Thyroid gland (tissue), 4 donors: ENCODE data around the gene GLS2. TPM values are rescaled to one million over a fixed set of nuclear protein-coding genes. Genes with fewer than 3 reads are reported as not detected.

Experiments used
- DNase-seq, 2 donors: peaks; one replicate each; pipeline ENCODE4 v3.0.0-alpha.2; 2019
- H3K27ac ChIP-seq, 3 donors: fragments of 200-600 bp; sonication (generic); 1 replicate in 2 of 3; 2 replicates in 1 of 3; pipeline ENCODE4 v1.5.1; 2016 to 2019; ENCODE audit warnings: mild to moderate bottlenecking in 1 of 3, moderate library complexity in 1 of 3
- H3K27me3 ChIP-seq: fragments of 200-600 bp; sonication (generic); one replicate; pipeline ENCODE4 v1.5.1; 2019
- H3K36me3 ChIP-seq, 2 donors: fragments of 200-600 bp; sonication (generic); one replicate each; pipeline ENCODE4 v1.5.1; 2016 to 2019
- H3K4me1 ChIP-seq, 2 donors: fragments of 200-600 bp; sonication (generic); one replicate each; pipeline ENCODE4 v1.5.1; 2017 to 2019
- H3K4me3 ChIP-seq, 3 donors: fragments of 200-600 bp; sonication (generic); replicated peaks in 1 of 3; 1 replicate in 2 of 3; 2 replicates in 1 of 3; pipeline ENCODE4 v1.5.1; 2016; ENCODE audit warnings: mild to moderate bottlenecking in 1 of 3
- H3K9me3 ChIP-seq: fragments of 200-600 bp; sonication (generic); one replicate; pipeline ENCODE4 v1.5.1; 2017
- POLR2A ChIP-seq, 2 donors: fragments of 450-650 bp; IDR thresholded peaks; one replicate each; pipeline ENCODE4 v1.6.1; 2017; ENCODE audit warnings: antibody characterized with exemption in 2 of 2, mild to moderate bottlenecking in 2 of 2, moderate library complexity in 1 of 2
- WGBS, 2 donors: methylation state at CpG; one replicate each; pipeline ENCODE4 v1.1.5; 2017; 5-methylcytosine and 5-hydroxymethylcytosine counted together
- intact Hi-C: fragments of 100-400 bp; cut with DNase I; formaldehyde crosslinking; loops from one replicate; pipeline ENCODE4 v1.15.1; 2023
- total RNA-seq, 4 donors: library from RNA; depleted of rRNA; stranded (reverse); fragments of >200 nt; gene quantifications; one replicate each; pipeline ENCODE4 v1.2.3, GENCODE V29; 2016
- TF ChIP-seq, protein P1 (sequence below), 6 experiments: fragments of 200-600 bp in 3 of 6; fragments of 450-650 bp in 3 of 6; sonication (generic) in 3 of 6; IDR thresholded peaks; one replicate each; pipeline ENCODE4 v1.5.1; 2016 to 2019; ENCODE audit warnings: antibody characterized with exemption in 6 of 6, mild to moderate bottlenecking in 2 of 6, inconsistent platforms in 1 of 6, moderate library complexity in 1 of 6

Gene GLS2
- 1 to 10 TPM; 1.8 to 4.2 (median 2.7) TPM for total RNA-seq

DNA sequence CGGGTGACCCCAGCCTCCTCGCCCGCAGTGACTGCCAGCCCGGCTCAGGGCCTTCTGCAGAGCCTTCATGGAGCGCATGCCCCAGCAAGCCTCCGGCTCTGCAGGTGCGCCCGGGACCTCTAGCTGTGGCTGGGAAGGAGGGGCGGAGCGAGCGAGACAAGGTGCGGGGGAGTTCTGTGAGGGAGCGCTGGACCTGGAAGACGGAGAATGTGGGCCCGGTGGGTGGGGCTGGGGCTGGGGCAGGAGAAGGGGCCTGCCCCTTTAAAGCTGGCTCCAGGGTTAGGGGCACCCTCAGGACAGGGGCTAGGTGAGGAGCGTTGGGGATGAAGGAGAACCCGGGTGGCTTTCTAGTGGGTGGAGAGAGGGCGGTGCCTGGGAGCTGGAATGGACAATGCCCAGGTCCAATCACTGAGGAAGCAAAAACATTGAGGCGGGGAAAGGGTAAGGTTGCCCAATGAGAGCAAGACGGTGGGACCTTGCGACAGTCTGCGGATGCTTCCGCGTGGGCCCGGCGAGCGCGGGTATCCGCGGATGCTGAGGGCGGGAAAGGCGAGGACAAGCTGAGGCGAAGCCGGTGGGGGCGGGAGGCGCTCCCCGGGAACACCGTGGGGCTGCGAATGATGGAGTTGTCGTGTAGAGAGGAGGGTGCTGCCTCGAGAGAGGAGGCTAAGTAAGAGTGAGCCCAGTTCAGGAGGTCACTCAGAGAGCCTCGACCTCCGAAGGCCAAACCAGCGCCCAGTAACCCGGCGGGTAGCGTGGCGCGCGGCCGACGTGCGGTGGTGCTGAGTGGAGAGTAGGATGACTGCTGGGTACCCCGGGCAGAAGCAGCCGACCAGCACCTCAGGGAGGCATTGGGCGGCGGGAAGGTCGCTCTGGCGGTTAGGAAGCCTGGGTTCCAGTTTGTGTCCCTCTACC is at the start of gene GLS2:
Gene GLS2, minus strand, starts transcription at position 121 of the 915 bp plus-strand sequence. Its CDS starts 43 bp downstream, at position 78.
- intact Hi-C loops, result no loop called here
- 20 to 22% methylated on average over 47 to 49 of the region's 59 CpGs for WGBS, 2 donors
- peak within 1 kb of the TSS; percentile 6 to 57 (median 41) for H3K4me3 ChIP-seq
- H3K27ac ChIP-seq, result peak within 1 kb of the TSS in 2 of 3 donors; percentile 18 to 39
- H3K36me3 ChIP-seq, result no peaks in the 10 kb centered on the region
- H3K9me3 ChIP-seq, result no peaks in the 10 kb centered on the region
- peak; percentile 78 to 81 for DNase-seq
- H3K27me3 ChIP-seq, result no peaks in the 10 kb centered on the region
- TF ChIP-seq, protein P1, sequence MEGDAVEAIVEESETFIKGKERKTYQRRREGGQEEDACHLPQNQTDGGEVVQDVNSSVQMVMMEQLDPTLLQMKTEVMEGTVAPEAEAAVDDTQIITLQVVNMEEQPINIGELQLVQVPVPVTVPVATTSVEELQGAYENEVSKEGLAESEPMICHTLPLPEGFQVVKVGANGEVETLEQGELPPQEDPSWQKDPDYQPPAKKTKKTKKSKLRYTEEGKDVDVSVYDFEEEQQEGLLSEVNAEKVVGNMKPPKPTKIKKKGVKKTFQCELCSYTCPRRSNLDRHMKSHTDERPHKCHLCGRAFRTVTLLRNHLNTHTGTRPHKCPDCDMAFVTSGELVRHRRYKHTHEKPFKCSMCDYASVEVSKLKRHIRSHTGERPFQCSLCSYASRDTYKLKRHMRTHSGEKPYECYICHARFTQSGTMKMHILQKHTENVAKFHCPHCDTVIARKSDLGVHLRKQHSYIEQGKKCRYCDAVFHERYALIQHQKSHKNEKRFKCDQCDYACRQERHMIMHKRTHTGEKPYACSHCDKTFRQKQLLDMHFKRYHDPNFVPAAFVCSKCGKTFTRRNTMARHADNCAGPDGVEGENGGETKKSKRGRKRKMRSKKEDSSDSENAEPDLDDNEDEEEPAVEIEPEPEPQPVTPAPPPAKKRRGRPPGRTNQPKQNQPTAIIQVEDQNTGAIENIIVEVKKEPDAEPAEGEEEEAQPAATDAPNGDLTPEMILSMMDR (IDR thresholded peaks at IDR 0.05), result no peak
- TF ChIP-seq POLR2A (IDR thresholded peaks at IDR 0.05), result peak in 1 of 2 donors; percentile 38
- peaks cover 4 to 6% of the 10 kb centered on the region in 2 donors for H3K4me1 ChIP-seq

DNA sequence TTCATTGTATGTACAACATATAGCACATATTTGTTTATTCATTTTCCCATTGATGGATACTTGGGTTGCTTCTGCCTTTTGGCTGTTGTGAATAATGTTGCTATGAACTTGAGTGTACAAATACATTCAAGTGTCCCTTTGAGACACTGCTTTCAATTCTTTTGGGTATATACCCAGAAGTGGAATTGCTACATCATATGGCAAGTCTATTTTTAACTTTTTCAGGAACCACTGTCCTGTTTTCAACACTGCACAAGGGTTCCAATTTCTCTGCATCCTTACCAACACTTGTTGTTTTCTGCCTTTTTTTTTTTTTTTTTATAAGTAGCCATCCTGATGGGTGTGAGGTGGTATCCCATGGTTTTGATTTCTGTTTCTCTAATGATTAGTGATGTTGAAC is 49.6 kb upstream of the GLS2 start:
- H3K27ac ChIP-seq, result peak overlapping the region in 1 of 3 donors; percentile 20
- peaks cover 13 to 18% of the 10 kb centered on the region in 2 donors for H3K4me1 ChIP-seq
- DNase-seq, result no peak
- H3K9me3 ChIP-seq, result no peaks in the 10 kb centered on the region
- no peaks in the 10 kb centered on the region for H3K27me3 ChIP-seq
- no peak overlapping the region for H3K4me3 ChIP-seq
- H3K36me3 ChIP-seq, result no peaks in the 10 kb centered on the region
- intact Hi-C loops, result no loop called here
- TF ChIP-seq, protein P1 (IDR thresholded peaks at IDR 0.05), result no peak
- TF ChIP-seq POLR2A (IDR thresholded peaks at IDR 0.05), result no peak

DNA sequence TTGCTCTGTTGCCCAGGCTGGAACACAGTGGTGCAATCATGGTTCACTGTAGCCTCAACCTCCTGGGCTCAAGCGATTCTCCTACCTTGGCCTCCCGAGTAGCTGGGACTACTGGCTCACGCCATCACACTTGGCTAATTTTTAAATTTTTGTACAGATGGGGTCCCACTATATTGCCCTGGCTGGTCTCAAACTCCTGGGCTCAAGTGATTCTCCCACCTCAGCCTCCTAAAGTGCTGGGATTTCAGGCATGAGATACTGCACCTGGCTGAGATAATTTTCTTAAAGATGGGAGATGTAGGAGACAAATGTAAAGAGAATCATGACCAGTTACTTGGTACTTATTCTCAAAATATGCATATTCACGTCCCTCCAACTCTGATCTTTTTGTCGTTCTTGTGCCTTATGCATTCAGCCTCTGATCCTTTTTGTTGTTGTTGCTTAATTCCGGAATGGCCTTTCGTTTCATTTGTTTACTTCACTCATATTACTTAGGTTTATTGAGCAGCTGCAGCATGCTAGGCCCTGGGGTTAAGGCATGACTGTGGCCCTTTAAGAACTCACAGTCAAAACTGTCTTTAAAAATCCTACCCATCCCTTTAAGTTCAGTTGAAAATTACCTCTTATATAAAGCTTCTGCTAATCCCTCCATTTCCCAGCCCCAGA is 42.6 kb upstream of the GLS2 start:
- intact Hi-C loops, result no loop called here
- no peaks in the 10 kb centered on the region for H3K27me3 ChIP-seq
- 86 to 91% methylated on average over 7 of the region's 7 CpGs for WGBS, 2 donors
- H3K4me1 ChIP-seq, result peaks cover 35 to 39% of the 10 kb centered on the region in 2 donors
- H3K36me3 ChIP-seq, result no peaks in the 10 kb centered on the region
- H3K4me3 ChIP-seq, result no peak overlapping the region
- no peak overlapping the region for H3K27ac ChIP-seq
- no peak for DNase-seq
- TF ChIP-seq, protein P1 (IDR thresholded peaks at IDR 0.05), result no peak
- TF ChIP-seq POLR2A (IDR thresholded peaks at IDR 0.05), result no peak
- H3K9me3 ChIP-seq, result no peaks in the 10 kb centered on the region

DNA sequence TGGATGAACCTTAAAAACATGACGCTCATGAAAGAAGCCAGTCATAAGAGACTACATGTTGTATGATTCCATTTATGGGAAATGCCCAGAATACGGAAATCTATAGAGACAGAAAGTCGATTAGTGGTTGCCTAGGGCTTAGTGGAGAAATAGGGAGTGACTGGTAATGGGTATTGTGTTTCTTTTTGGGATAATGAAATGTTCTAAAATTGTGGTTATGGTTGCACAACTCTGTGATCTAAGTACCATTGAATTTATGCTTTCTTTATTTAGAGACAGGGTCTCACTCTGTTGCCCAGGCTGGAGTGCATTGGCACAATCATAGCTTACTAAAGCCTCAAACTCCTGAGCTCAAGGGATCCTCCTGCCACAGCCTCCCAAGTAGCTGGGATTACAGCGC is 41.7 kb upstream of the GLS2 start:
- Histone ChIP-seq H3K27me3 (no peaks in the 10 kb centered on the region), H3K9me3 (no peaks in the 10 kb centered on the region), H3K36me3 (no peaks in the 10 kb centered on the region), H3K4me1 (peaks cover 37 to 48% of the 10 kb centered on the region in 2 donors), H3K4me3 (no peak overlapping the region), H3K27ac (peak overlapping the region in 2 of 3 donors; percentile 31 to 42)
- no peak for TF ChIP-seq POLR2A (IDR thresholded peaks at IDR 0.05)
- TF ChIP-seq, protein P1 (IDR thresholded peaks at IDR 0.05), result no peak
- intact Hi-C loops, result no loop called here
- WGBS, 2 donors, result 88 to 95% methylated on average over 4 of the region's 4 CpGs
- no peak for DNase-seq
